Fibroblast of pulmonary artery (primary cell): ENCODE measurements around the gene TRIM28.
"Not testable (repeated sequence)": the region's sequence is repeated elsewhere in the genome, so short reads cannot be mapped to it uniquely, and the experiment has no call there.

Experiments
- DNase-seq: peaks from one replicate; pipeline ENCODE4 v3.0.0-alpha.2; 2010; ENCODE audit warnings: low read depth
- H3K4me3 ChIP-seq: replicated peaks from 2 replicates; pipeline ENCODE4 v1.5.1; 2011; ENCODE audit warnings: low read depth, mild to moderate bottlenecking, control low read depth, low read length, moderate library complexity
- TF ChIP-seq, protein P1 (sequence below): IDR thresholded peaks from 2 replicates; pipeline ENCODE4 v1.5.1; 2011; ENCODE audit warnings: mild to moderate bottlenecking, control low read depth, low read length, inconsistent platforms; ENCODE audit errors: missing control alignments

Gene TRIM28

DNA sequence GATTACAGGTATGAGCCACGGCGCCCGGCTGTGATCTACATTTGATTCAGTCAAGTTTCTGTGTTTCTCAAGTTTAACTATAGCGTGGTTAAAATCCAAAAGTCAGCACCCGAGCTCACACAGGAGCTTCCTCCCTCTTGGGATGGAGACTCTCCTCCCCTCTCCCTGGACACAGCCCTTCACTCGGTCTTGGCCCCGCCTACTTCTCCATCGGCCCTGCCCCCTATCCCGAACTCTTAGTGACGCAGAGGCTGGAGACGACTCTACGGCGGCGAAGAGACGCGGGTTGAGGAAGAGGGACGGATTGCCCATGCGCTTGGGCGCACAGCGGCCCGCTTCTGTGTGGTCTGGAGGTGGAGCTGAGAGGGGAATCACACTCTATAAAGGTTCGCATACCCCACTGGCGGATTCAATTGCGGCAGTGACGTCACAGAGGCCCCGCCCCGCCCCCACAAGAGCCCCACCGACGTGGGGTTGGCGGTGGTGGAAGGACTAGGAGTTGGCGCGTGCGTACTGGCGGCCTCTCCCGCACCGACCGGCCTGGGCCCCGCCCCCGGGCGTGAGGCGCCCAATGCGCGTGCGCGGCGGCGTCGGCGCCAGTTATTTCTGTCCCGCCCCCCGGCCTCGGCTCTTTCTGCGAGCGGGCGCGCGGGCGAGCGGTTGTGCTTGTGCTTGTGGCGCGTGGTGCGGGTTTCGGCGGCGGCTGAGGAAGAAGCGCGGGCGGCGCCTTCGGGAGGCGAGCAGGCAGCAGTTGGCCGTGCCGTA, at the start of gene TRIM28:
Gene TRIM28, plus strand, starts transcription at position 239 of the 765 bp plus-strand sequence. CDS start 694 bp downstream, outside the sequence.
- TF ChIP-seq, protein P1, sequence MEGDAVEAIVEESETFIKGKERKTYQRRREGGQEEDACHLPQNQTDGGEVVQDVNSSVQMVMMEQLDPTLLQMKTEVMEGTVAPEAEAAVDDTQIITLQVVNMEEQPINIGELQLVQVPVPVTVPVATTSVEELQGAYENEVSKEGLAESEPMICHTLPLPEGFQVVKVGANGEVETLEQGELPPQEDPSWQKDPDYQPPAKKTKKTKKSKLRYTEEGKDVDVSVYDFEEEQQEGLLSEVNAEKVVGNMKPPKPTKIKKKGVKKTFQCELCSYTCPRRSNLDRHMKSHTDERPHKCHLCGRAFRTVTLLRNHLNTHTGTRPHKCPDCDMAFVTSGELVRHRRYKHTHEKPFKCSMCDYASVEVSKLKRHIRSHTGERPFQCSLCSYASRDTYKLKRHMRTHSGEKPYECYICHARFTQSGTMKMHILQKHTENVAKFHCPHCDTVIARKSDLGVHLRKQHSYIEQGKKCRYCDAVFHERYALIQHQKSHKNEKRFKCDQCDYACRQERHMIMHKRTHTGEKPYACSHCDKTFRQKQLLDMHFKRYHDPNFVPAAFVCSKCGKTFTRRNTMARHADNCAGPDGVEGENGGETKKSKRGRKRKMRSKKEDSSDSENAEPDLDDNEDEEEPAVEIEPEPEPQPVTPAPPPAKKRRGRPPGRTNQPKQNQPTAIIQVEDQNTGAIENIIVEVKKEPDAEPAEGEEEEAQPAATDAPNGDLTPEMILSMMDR, result no peak
- DNase-seq, result peak; percentile 99
- H3K4me3 ChIP-seq, result peak within 1 kb of the TSS; percentile 91

DNA sequence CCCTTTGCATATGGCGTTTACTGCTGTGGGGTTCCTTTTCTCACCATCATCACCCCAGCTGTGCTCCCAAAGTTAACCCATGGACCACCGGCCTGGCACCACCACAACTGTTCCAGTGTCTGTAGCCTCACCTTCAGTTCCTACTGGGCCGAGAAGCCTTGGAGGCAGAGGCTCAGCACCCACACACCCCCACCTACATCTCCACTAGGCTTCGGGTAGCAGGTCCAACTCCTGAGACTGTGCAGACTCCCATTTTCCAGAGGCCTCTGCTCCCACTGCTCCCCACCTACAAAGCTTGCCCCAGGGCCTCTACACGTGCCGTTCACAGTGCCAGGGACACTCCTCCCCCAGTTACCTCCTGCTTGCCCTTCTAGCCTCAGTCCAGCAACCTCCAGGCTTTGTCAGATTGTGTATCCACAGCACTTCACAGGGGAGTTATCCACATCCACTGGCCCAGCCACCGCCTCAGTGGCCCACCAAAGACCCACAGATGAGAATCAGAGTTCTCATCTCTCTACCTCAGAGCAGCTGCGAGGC, 46.2 kb upstream of the TRIM28 start:
- no peak for DNase-seq
- TF ChIP-seq, protein P1, result no peak

DNA sequence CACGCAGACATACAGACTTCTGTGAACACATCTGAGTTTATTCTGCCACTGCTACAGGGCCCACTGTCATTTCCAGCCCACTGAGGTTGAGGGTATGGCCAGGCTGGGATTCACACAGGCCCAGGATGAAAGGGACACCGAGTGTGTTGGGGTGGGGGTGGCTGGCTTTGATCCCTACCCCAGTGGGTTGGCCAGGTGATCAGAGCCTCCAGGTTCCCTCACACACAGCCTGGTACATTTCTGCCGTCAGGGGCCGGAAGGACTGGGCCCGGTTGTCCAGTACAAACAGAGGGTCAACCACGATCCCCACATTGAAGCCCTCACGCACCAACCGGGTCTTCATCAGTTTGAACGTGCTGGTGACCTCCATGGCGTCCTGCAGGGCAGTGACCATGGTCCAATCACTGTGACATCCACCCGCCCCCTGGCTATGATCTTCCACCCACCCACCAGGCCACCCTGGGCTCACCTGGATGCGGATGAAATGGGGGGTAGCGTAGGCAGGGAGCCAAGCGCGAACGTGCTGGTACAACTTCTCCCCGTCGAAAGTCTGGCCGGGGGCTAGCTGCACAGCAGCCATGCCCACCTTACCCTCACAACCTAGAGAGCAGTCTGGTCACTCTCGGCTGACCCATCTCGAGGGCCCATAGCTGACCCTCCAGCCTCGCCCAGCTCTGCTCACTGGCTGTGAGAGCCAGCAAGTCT, 45.4 kb upstream of the TRIM28 start:
- H3K4me3 ChIP-seq, result peak overlapping the region; percentile 75
- DNase-seq, result no peak
- TF ChIP-seq, protein P1, result no peak

More for the DNA sequence above, 46.2 kb upstream of the TRIM28 start:
- H3K4me3 ChIP-seq, result no peak overlapping the region

DNA sequence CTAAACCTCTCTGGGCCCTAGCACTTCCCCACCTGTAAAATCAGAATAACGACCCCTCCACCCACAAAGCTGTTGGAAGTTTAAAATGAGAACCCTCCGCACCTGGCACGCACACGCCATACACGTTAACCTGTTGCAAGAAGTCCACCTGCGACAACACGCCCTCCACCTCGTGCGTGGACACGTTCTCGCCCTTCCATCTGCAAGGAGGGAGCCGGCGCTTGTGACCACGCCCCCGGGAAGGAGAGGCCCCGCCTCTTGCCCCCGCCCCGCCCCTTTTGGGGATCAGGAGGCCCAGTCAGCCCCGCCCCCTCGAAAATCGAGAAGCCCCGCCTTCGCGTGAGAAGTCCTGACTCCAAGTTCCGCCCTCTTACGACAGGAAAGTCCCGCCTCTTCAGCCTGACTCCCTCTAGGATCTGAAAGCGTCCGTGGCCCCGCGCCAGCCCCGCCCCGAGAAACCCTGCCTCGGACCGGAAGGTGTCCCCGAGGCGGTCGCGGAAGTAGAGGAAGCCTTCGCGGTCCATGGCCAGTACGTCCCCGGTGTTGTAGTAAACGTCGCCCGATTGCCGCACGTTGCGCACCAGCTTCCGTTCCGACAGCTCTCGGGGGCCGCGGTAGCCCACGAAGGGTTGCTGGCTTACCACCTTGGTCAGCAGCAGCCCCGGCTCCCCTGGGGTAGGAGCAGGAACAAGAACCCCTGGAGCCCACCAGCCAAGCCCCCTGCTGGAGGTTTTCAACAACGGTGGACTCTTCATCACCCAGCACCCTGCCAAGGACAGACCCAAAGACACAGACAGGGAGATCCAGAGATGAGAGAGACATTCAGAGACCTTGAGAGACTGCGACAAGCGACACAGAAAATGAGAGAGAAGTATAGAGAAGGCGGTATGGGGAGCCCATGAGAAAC, 44.6 kb upstream of the TRIM28 start:
- H3K4me3 ChIP-seq, result peak overlapping the region; percentile 75
- DNase-seq, result peak; percentile 99
- TF ChIP-seq, protein P1, result peak; percentile 47

DNA sequence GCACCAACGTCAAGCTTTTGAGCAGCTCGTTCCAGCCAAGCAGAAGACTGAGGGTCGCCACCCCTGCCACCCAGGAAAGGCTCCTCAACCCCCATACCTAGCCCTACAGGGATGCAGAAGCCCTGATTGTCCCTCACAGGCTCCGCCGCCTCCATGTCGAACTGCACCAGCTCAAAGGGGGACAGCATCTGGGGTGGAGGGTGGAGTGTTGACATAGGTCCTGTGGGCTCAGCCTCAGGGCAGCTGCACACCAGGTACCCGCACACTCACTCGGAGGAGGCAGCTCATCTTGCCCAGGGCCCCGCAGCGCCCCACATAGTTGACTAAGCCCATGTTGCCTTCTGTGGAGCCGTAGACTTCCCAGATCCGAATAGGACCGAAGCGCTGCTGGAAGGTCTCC, 43.6 kb upstream of the TRIM28 start:
- H3K4me3 ChIP-seq, result peak overlapping the region; percentile 75
- TF ChIP-seq, protein P1, result no peak
- DNase-seq, result no peak

DNA sequence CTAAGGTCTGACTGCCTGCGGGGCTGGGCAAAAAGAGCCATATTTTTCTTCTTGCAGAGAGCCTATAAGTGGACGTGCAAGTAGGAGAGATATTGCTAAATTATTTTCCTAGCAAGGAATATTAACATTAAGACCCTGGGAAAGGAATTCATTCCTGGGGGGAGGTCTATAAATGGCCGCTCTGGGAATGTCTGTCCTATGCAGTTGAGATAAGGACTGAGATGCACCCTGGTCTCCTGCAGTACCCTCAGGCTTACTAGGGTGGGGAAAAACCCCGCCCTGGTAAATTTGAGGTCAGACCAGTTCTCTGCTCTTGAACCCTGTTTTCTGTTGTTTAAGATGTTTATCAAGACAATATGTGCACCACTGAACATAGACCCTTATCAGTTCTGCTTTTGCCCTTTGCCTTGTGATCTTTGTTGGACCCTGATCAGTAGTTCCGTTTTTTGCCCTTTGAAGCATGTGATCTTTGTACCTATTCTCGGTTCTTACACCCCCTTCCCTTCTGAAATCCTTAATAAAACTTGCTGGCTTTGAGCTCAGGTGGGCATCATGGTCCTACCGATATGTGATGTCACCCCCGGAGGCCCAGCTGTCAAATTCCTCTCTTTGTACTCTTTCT, 36.2 kb upstream of the TRIM28 start:
- H3K4me3 ChIP-seq, DNase-seq: not testable (repeated sequence)
